ENCODE measurements around the gene HS1BP3. TPM values are rescaled to one million over a fixed set of nuclear protein-coding genes. Genes with fewer than 3 reads are reported as not detected.
A peak's percentile ranks its signal among the peaks of the same experiment; 100 is the strongest.

Gene HS1BP3
- total and polyA plus RNA-seq, 12 donors, result 23.7 to 50.1 (median 40.5) TPM

GRCh38 chr2:20596193-20596972, 54.5 kb downstream of the HS1BP3 start:
- TF ChIP-seq POLR2A (IDR thresholded peaks at IDR 0.05) (no peak), CTCF (IDR thresholded peaks at IDR 0.05) (no peak)
- WGBS, 4 donors, result 80 to 86% (median 82%) methylated on average over 4 of the region's 4 CpGs
- Histone ChIP-seq H3K4me3 (no peak overlapping the region), H3K27ac (peak overlapping the region; percentile 32 to 87 (median 83)), H3K4me1 (replicated peaks in 1 of 2) (peaks cover 40 to 83% of the 10 kb centered on the region in 2 donors), H3K9me3 (replicated peaks in 1 of 3) (no peaks in the 10 kb centered on the region), H3K36me3 (replicated peaks in 1 of 2) (no peaks in the 10 kb centered on the region), H3K27me3 (no peaks in the 10 kb centered on the region)
- intact Hi-C loops (cut with DNase I), result loop anchor here in 1 of 2 donors (2.0 kb wide), 1 partner anchor 20 kb away; no protein-coding TSS in a partner anchor
- DNase-seq, result peak in 4 of 7 donors; percentile 5 to 21 (median 11)

GRCh38 chr2:20595439-20596192, 55.3 kb downstream of the HS1BP3 start:
- Histone ChIP-seq H3K4me1 (replicated peaks in 1 of 2) (peaks cover 40 to 75% of the 10 kb centered on the region in 2 donors), H3K9me3 (replicated peaks in 1 of 3) (no peaks in the 10 kb centered on the region), H3K4me3 (no peak overlapping the region), H3K27ac (peak overlapping the region; percentile 32 to 87 (median 83)), H3K27me3 (no peaks in the 10 kb centered on the region), H3K36me3 (replicated peaks in 1 of 2) (no peaks in the 10 kb centered on the region)
- WGBS, 4 donors, result 57 to 70% (median 63%) methylated on average over 10 to 14 of the region's 14 CpGs
- intact Hi-C loops (cut with DNase I), result loop anchor here in 1 of 2 donors (2.0 kb wide), 1 partner anchor 21 kb away; no protein-coding TSS in a partner anchor
- TF ChIP-seq CTCF (IDR thresholded peaks at IDR 0.05) (no peak), POLR2A (IDR thresholded peaks at IDR 0.05) (peak in 1 of 2 donors; percentile 7)
- peak in 6 of 7 donors; percentile 33 to 73 (median 52) for DNase-seq

GRCh38 chr2:20594957-20595356, 55.9 kb downstream of the HS1BP3 start:
- Histone ChIP-seq H3K27ac (peak overlapping the region in 4 of 5 donors; percentile 83 to 87 (median 84)), H3K4me1 (replicated peaks in 1 of 2) (peaks cover 39 to 69% of the 10 kb centered on the region in 2 donors), H3K4me3 (no peak overlapping the region), H3K9me3 (replicated peaks in 1 of 3) (no peaks in the 10 kb centered on the region), H3K27me3 (no peaks in the 10 kb centered on the region), H3K36me3 (replicated peaks in 1 of 2) (no peaks in the 10 kb centered on the region)
- intact Hi-C loops (cut with DNase I), result no loop called here
- DNase-seq, result peak in 5 of 7 donors; percentile 7 to 47 (median 12)
- no peak for TF ChIP-seq POLR2A (IDR thresholded peaks at IDR 0.05)
- TF ChIP-seq CTCF (IDR thresholded peaks at IDR 0.05), result no peak
- 76 to 87% (median 84%) methylated on average over 7 to 8 of the region's 8 CpGs for WGBS, 4 donors
